ENCODE results near the gene ZWINT.

The ZWINT gene

GRCh38 chr10:56360967-56361612 is at the start of gene ZWINT:
TSS of gene ZWINT (minus strand) at chr10:56361259. CDS start at chr10:56361236, 23 bp downstream.
- DNase-seq, result peak; percentile 43

DNA sequence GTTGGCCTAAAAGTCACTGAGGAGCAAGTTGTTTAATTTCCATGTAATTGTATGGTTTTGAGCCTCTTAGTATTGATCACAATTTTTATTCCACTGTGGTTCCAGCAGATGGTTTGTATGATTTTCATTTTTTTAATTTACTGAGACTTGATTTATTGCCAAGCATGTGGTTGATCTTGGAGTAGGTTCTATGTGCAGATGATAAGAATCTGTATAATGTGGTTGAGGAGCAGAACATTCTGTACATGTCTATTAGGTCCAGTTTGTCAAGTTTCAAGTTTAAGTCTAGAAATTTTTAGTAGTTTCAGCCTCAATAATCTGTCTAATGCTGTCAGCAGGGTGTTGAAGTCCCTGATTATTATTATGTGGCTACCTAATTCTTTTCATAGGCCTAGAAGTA is 22.7 kb upstream of the ZWINT start:
- DNase-seq, result no peak

DNA sequence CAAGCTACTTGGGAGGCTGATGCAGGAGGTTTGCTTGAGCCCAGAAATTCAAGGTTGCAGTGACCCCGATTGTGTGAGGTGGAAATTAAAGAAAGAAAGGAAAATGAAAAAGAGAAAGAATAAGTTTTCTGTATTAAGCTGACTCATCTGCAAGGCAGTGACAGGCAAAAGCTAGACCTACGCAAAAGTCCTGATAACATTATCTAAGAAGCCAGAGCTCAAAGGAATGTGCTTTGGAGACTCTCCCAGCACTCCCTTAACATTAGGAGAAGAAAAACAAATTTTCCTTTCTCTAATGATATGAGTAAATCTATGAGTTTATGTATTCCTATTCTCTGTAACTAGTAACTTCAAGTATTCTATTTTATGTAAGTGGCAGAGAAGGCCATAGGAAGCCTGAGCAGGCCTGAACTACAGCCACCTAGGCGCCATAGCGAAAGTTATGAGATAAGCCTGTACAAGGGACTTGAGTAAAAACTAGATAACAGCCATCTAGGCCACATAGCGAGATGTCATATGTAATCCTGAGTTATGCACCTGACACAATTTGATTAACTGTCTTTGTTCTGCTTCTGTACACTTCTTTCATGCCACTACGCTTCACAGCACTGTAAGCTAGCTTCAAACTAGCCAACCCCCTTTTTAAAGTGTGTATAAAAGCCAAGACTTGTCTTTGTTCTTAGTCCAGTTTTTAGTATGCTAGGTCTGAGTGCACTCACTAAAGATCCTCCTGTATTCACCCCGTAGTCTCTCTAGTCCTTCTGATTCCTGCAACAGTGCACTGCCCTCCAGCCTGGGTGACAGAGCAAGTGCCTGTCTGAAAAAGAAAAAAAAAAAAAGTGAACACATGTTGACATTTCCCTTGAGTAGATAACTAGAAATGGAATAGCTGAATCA is 9.4 kb upstream of the ZWINT start:
- DNase-seq, result no peak

- DNase-seq, result no peak
These were observed 484 bp downstream of the ZWINT start for GRCh38 chr10:56360583-56360966.

GRCh38 chr10:56359837-56360236 is 1.2 kb downstream of the ZWINT start:
- no peak for DNase-seq

GRCh38 chr10:56357018-56357417 is 4.0 kb downstream of the ZWINT start:
- no peak for DNase-seq

- no peak for DNase-seq
These were observed 9.0 kb downstream of the ZWINT start for GRCh38 chr10:56351909-56352630.

- no peak for DNase-seq
These were observed 11.4 kb downstream of the ZWINT start for GRCh38 chr10:56349611-56350010.

DNA sequence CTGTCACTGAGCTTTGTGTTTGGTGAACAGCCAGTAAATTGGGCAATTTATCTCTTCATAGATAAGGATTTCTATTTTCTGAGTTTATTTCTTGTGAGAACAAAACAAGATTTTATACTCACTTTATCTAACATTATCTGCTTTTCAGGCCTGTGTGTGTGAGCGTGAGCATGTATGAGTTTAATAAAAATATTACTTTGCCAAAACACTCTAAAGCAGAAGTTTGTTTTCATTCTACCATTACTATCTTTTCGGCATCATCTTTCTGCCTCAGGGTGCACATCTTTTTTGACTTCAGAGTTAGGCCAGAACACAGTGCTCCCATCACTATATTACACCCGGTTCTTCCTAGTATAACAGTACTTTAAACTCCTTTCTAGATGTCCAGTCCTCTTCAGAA is 13.0 kb downstream of the ZWINT start:
- no peak for DNase-seq

DNA sequence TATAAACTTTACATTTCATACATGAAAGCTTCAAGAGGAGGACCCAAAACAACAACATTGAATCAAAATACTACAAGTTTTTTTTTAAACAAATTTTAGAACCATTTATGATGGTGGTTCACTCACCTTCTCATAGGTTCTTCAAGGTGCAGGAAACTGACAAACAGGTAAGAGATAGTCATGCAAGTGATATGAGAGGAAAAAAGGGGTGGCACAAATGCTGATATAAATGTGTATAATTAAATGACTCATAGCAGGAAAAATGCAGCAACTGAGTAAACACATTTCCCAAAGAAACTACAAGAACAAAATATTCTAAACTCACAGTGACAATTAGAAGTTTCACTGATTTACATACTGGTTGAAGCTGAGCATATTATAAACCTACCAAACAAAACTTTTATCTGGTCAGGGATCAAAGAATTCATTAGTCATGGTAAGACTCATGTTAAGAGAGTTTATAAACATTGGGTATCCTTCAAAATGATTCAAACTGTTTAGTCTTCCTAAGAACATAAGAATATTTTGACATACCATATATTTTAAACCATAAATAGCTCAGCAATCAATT is 14.1 kb downstream of the ZWINT start:
- no peak for DNase-seq

DNA sequence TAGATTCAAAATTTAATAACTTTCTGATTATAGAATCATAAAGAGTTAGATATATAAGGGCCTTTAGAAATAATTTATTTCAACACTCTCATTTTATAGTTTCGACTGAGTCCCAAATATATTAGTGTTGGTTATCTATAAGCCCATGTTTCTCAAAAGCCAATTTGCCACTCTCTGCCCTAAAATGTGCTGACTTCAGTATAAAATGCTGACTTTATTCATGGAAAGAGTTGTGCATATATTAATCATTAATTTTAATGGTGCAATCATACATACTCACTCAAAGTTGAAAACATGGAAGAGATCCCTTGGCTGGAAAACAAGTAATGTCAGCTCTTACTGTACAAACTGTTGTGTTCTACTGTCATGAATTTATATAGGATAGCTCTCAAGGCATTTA is 19.4 kb downstream of the ZWINT start:
- DNase-seq, result no peak

DNA sequence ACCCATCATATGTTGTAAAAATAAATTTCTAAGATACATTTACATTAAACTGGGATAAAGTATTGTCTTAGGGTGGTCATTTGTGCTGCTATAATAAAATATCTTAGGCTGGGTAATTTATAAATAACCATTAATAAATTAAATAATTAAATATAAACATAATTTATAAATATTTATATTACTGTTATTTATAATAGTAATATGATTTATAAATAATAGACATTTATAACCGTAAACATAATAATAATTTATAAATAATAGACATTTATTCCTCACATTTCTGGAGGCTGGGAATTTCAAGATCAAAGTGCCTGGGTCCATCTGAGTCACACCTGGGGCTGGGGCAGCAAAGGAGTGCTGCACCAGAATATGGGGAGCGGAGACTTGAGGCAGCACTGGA is 31.1 kb downstream of the ZWINT start:
- DNase-seq, result no peak

DNA sequence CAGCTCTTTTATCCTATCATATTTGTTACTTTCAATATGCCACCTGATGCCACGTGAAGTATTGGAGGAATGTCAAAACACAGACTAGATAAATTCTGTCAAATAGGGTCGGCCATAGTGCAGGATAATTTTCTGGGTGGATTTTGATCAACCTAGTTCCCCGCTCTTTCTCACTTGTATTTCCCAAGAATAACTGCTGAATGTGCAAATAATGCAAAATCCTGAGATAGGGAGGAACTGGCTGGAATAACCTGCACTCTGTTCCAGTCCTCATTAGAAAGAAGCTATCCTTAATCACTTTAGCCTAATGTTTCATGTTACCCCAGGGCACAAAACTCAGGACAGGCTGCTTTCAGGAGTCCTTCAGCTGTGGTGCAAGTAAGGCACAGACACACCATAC is 33.9 kb downstream of the ZWINT start:
- DNase-seq, result no peak

DNA sequence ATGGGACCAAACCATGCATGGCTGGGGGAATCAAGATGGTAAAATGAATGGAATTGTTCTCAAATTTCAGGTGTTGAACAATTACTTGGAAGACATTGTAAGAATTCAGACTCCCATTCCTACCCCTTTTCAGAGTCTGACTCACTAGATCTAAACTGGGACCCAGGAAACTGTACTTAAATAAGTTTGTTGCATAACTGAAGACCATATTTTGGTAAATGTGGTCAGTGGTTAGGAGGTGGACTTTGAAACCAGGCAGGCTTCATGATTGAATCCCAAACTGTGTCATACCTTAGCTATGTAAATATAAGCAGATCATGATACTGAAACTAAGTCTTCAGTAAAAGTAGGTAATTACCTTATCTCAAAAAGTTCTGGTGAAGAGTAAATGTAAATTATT is 41.7 kb downstream of the ZWINT start:
- DNase-seq, result no peak

DNA sequence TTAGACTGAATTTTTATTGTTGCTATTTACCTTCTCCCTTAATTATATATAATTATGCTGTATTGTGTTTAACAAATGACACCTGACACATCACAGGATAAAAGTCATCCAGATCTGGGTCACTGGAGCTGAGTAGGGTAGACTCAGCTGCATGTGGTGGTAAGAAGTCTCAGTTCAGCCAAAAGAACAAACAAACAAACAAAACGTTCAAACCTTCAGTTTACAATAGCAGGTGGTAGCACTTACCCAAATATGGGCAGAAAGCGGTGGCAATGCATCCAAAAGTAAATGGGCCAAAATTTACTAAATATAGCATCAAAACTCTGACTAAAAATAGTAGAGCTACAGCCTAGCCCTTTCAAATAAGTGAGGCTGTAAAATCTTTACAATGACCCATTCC is 42.2 kb downstream of the ZWINT start:
- no peak for DNase-seq

GRCh38 chr10:56317603-56318002 is 43.5 kb downstream of the ZWINT start:
- no peak for DNase-seq

DNA sequence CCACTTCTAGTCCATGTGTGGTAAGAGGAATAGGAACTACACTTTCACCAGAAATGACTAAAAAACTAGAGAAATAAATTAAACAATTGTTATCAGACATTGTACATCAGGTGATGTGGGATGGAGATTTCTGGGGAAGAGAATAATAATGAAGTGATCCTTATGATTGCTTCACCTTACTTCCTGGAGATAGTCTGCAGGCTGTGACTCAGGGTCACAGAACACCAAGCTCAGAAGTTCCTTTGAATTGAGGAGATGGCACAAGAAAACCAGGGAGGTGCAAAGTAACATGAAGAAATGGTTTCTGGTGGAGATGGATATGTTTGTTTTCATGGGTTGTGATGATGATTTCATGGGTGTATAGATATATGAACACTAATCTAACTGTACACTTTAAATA is 44.5 kb downstream of the ZWINT start:
- no peak for DNase-seq

Measured in NCI-H524 treated with DMSO at 0.1 percent for 48 hours (cell line).